Smooth muscle cell (in vitro differentiated cells): Measurements from ENCODE around the gene CYBB. TPM values are rescaled to one million over a fixed set of nuclear protein-coding genes. Genes with fewer than 3 reads are reported as not detected.

Experiments
- DNase-seq: peaks from one replicate; lab custom pipeline; 2025; ENCODE audit not compliant: unreplicated experiment; lab: John Stamatoyannopoulos, UW
- H2AFZ ChIP-seq: fragments of 200-600 bp; sonication (generic); 2 replicates; pipeline ENCODE4 v1.6.0; 2016; ENCODE audit warnings: antibody characterized with exemption, low read depth, mild to moderate bottlenecking
- H3F3A ChIP-seq: fragments of 200-600 bp; sonication (generic); 2 replicates; pipeline ENCODE4 v1.6.0; 2017; ENCODE audit warnings: antibody characterized with exemption, low read depth
- H3K27ac ChIP-seq: fragments of 200-600 bp; sonication (generic); 2 replicates; pipeline ENCODE4 v1.5.1; 2016; ENCODE audit warnings: low read depth, mild to moderate bottlenecking
- H3K27me3 ChIP-seq: fragments of 200-600 bp; sonication (generic); 2 replicates; pipeline ENCODE4 v1.6.1; 2016; ENCODE audit warnings: low read depth, mild to moderate bottlenecking
- H3K36me3 ChIP-seq: fragments of 200-600 bp; sonication (generic); 2 replicates; pipeline ENCODE4 v1.5.1; 2016; ENCODE audit warnings: low read depth
- H3K4me1 ChIP-seq: fragments of 200-600 bp; sonication (generic); 2 replicates; pipeline ENCODE4 v1.5.1; 2016; ENCODE audit warnings: low read depth
- H3K4me2 ChIP-seq: fragments of 200-600 bp; sonication (generic); 2 replicates; pipeline ENCODE4 v1.6.0; 2016; ENCODE audit warnings: mild to moderate bottlenecking
- H3K4me3 ChIP-seq: fragments of 200-600 bp; sonication (generic); 2 replicates; pipeline ENCODE4 v1.5.1; 2016; ENCODE audit warnings: mild to moderate bottlenecking
- H3K79me2 ChIP-seq: fragments of 200-600 bp; sonication (generic); 2 replicates; pipeline ENCODE4 v1.6.0; 2016; ENCODE audit warnings: low read depth, mild to moderate bottlenecking
- H3K9ac ChIP-seq: fragments of 200-600 bp; sonication (generic); 2 replicates; pipeline ENCODE4 v1.6.0; 2016; ENCODE audit warnings: low read depth
- H3K9me3 ChIP-seq: fragments of 200-600 bp; sonication (generic); replicated peaks from 2 replicates; pipeline ENCODE4 v1.5.1; 2016; ENCODE audit warnings: low read depth
- H4K20me1 ChIP-seq: fragments of 200-600 bp; sonication (generic); 2 replicates; pipeline ENCODE4 v1.6.0; 2016; ENCODE audit warnings: low read depth
- CTCF ChIP-seq: fragments of 200-600 bp; sonication (generic); IDR thresholded peaks from 2 replicates; pipeline ENCODE4 v1.5.1; 2017; ENCODE audit warnings: borderline replicate concordance, mild to moderate bottlenecking, antibody characterized with exemption; ENCODE audit not compliant: insufficient read depth, poor library complexity, severe bottlenecking
- WGBS: methylation state at CpG from one replicate; pipeline ENCODE4 v1.1.7; 2016; ENCODE audit warnings: low lambda C conversion rate; 5-methylcytosine and 5-hydroxymethylcytosine counted together
- polyA plus RNA-seq: library from polyadenylated mRNA; unstranded; fragments of >200 nt; fragmentation: Nextera tagmentation; extraction: Ambion mirVana; gene quantifications from 2 replicates; pipeline ENCODE4 v1.2.1, GENCODE V29; 2016
- total RNA-seq: library from RNA; depleted of rRNA; stranded (reverse); fragments of >200 nt; gene quantifications from 2 replicates; pipeline ENCODE4 v1.2.3, GENCODE V29; 2014

CYBB gene
- total and polyA plus RNA-seq, 2 experiments from 2014 or later = not detected

- no peak overlapping the region for H3K4me3 ChIP-seq
- H3K79me2 ChIP-seq = no peaks in the 10 kb centered on the region
- H3K9me3 ChIP-seq = no peaks in the 10 kb centered on the region
- DNase-seq = no peak
- no peak overlapping the region for H2AFZ ChIP-seq
- no peak for TF ChIP-seq CTCF
- no peaks in the 10 kb centered on the region for H4K20me1 ChIP-seq
- no peaks in the 10 kb centered on the region for H3K4me1 ChIP-seq
- H3K27ac ChIP-seq = no peak overlapping the region
- WGBS = 84% methylated on average over 4 of the region's 4 CpGs
- H3K27me3 ChIP-seq = no peaks in the 10 kb centered on the region
- H3K36me3 ChIP-seq = no peaks in the 10 kb centered on the region
- no peaks in the 10 kb centered on the region for H3F3A ChIP-seq
- H3K4me2 ChIP-seq = no peak overlapping the region
- no peak overlapping the region for H3K9ac ChIP-seq
Measured at GRCh38 chrX:37781081-37781480, 1.2 kb downstream of the CYBB start.

- H3K27ac ChIP-seq = no peak overlapping the region
- no peak for TF ChIP-seq CTCF
- H3K27me3 ChIP-seq = no peaks in the 10 kb centered on the region
- no peak overlapping the region for H3K9ac ChIP-seq
- no peaks in the 10 kb centered on the region for H3F3A ChIP-seq
- 86% methylated on average over 3 of the region's 3 CpGs for WGBS
- H3K4me3 ChIP-seq = no peak overlapping the region
- no peak overlapping the region for H2AFZ ChIP-seq
- H4K20me1 ChIP-seq = no peaks in the 10 kb centered on the region
- no peaks in the 10 kb centered on the region for H3K4me1 ChIP-seq
- no peaks in the 10 kb centered on the region for H3K9me3 ChIP-seq
- H3K36me3 ChIP-seq = no peaks in the 10 kb centered on the region
- no peak for DNase-seq
- no peaks in the 10 kb centered on the region for H3K79me2 ChIP-seq
- no peak overlapping the region for H3K4me2 ChIP-seq
Measured at GRCh38 chrX:37781814-37782213, 2.0 kb downstream of the CYBB start.

- Histone ChIP-seq H4K20me1 (no peaks in the 10 kb centered on the region), H3K9ac (no peak overlapping the region), H3K4me3 (no peak overlapping the region), H3K4me1 (no peaks in the 10 kb centered on the region), H3K36me3 (no peaks in the 10 kb centered on the region), H3K27me3 (no peaks in the 10 kb centered on the region), H3K79me2 (no peaks in the 10 kb centered on the region), H3F3A (no peaks in the 10 kb centered on the region), H3K4me2 (no peak overlapping the region), H3K27ac (no peak overlapping the region), H3K9me3 (no peaks in the 10 kb centered on the region), H2AFZ (no peak overlapping the region)
- DNase-seq = no peak
- TF ChIP-seq CTCF = no peak
- 88% methylated on average over 1 of the region's 1 CpG for WGBS
Measured at GRCh38 chrX:37782359-37782758, 2.5 kb downstream of the CYBB start.

- H3K4me3 ChIP-seq = no peak overlapping the region
- H3K36me3 ChIP-seq = no peaks in the 10 kb centered on the region
- no peaks in the 10 kb centered on the region for H4K20me1 ChIP-seq
- no peak for DNase-seq
- H3K9ac ChIP-seq = no peak overlapping the region
- H3K4me2 ChIP-seq = no peak overlapping the region
- no peaks in the 10 kb centered on the region for H3K27me3 ChIP-seq
- no peaks in the 10 kb centered on the region for H3K79me2 ChIP-seq
- no peaks in the 10 kb centered on the region for H3K4me1 ChIP-seq
- no peaks in the 10 kb centered on the region for H3K9me3 ChIP-seq
- WGBS = 70% methylated on average over 4 of the region's 4 CpGs
- H3F3A ChIP-seq = no peaks in the 10 kb centered on the region
- no peak for TF ChIP-seq CTCF
- H3K27ac ChIP-seq = no peak overlapping the region
- no peak overlapping the region for H2AFZ ChIP-seq
Measured at GRCh38 chrX:37783305-37783704, 3.4 kb downstream of the CYBB start.
